Fibroblast of villous mesenchyme (primary cell): ENCODE results near the gene FRMD4A. TPM values are rescaled to one million over a fixed set of nuclear protein-coding genes. Genes with fewer than 3 reads are reported as not detected.

ENCODE experiments used
- DNase-seq: peaks from one replicate; pipeline ENCODE4 v3.0.0-alpha.2; 2010; ENCODE audit warnings: low read depth
- H3K4me3 ChIP-seq: 2 replicates; pipeline ENCODE4 v1.5.1; 2011; ENCODE audit warnings: low read depth, mild to moderate bottlenecking, low read length
- total RNA-seq: library from RNA; depleted of rRNA; stranded (reverse); fragments of >200 nt; gene quantifications from 2 replicates; pipeline ENCODE4 v1.2.3, GENCODE V29; 2012
- TF ChIP-seq, protein P1 (sequence below): IDR thresholded peaks from 2 replicates; pipeline ENCODE4 v1.5.1; 2012; ENCODE audit warnings: low read depth, mild to moderate bottlenecking, low read length; ENCODE audit not compliant: insufficient read depth

FRMD4A gene
- total RNA-seq, 1 donor, result 40.2 TPM

DNA sequence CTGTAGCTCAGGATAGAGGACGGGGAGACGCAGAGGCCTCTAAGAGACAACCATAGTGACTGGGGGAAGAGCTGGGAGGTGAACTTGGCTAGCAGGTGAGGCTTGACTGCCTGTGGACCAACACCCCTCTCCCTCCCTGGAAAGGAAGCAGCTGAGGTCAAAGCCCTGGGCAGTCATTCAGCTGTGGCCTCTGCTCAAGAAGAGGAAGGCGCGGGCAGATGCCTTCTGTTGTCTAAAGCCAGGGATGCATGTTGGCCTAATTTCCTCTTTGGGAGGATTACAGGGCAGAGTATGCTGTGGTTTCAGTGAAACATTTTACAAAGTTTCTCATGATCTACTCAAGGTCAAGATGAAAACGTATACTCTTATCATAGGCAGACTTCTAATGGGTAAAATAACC is 416.8 kb downstream of the FRMD4A start:
- no peak overlapping the region for H3K4me3 ChIP-seq
- no peak for DNase-seq
- TF ChIP-seq, protein P1, sequence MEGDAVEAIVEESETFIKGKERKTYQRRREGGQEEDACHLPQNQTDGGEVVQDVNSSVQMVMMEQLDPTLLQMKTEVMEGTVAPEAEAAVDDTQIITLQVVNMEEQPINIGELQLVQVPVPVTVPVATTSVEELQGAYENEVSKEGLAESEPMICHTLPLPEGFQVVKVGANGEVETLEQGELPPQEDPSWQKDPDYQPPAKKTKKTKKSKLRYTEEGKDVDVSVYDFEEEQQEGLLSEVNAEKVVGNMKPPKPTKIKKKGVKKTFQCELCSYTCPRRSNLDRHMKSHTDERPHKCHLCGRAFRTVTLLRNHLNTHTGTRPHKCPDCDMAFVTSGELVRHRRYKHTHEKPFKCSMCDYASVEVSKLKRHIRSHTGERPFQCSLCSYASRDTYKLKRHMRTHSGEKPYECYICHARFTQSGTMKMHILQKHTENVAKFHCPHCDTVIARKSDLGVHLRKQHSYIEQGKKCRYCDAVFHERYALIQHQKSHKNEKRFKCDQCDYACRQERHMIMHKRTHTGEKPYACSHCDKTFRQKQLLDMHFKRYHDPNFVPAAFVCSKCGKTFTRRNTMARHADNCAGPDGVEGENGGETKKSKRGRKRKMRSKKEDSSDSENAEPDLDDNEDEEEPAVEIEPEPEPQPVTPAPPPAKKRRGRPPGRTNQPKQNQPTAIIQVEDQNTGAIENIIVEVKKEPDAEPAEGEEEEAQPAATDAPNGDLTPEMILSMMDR, result no peak

DNA sequence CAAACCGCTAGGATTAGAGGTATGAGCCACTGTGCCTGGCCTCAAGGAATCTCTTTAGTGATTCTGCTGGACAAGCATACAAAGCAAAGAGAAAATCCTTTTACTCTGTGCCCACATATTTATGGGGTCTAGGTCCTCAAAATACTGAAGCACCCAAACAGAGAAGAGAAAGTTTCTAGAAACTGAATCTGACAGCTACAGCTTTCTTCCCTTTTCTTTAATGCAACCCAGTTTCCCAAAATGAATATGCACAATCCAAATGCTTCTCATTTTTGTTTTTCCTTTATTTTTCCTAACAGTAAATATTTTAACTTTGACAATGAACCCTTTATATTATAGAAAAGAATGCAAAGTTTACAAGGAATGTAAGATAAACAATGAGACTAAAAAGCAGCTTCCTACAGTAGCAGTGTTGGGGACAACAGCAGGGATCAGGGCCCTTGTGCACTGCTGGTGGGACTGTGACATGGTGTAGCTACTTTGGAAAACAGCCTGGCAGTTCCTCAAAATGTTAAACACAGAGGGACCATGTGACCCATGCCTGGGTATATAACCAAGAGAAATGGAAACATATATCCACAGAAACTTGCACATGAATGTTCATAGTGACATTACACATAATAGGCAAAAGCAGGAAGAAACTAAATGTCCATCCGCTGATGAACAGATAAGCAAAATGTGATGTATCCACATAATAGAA is 418.8 kb downstream of the FRMD4A start:
- TF ChIP-seq, protein P1, result no peak
- no peak for DNase-seq
- no peak overlapping the region for H3K4me3 ChIP-seq

DNA sequence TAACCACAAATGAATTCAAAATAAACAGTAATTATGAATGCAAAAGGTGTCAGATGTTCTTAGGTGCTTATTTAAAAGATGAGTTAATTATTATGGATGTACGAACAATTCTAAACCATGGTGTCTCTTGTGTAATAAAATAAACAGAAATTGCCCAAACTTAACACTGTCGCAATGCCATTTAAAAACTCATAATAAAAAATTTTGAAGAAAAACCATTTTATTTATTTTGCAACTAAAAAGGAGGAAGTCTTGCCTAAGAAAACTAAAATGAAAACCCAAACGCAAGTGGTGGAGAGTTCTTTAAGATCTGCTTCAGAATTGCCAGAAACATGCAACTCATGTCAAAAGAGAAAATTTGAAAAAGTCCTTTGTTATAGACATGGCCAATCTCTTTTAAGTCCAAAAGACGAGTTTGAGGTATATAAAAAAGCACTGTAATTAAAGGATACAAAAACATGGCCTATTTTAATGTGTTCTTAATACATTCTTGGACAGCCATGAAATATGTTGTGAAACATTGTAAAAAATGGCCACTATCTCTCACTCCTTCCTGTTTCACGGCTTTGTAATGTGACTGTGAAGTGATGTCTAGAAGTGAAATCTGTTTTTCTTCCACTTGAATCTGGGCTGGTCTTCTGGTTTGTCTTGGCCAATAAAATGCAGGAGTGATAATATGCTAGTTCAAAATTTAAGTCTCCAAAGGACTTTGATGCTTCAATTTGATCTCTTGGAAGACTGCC is 421.0 kb downstream of the FRMD4A start:
- H3K4me3 ChIP-seq, result no peak overlapping the region
- DNase-seq, result peak; percentile 34
- TF ChIP-seq, protein P1, result no peak

DNA sequence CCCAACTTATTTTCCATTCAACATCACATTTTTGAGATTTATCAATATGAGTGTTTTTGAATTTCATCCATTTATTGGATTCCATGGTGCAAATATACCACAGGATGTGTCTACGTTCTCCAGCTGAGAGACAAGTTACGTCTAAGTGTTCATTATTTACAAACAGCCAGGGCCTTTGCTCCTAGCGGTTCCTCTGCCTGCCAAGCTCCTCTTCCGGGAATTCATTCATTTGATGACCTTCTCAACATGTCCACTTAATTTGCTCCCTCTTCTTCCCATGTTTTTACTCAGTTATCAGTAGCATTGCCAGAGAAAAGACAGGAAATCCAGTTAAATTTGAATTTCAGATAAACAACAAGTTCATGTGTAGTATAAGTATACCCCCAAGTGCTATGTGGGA is 422.2 kb downstream of the FRMD4A start:
- no peak for DNase-seq
- no peak overlapping the region for H3K4me3 ChIP-seq
- TF ChIP-seq, protein P1, result no peak

GRCh38 chr10:13907570-13907969 is 423.2 kb downstream of the FRMD4A start:
- no peak for DNase-seq
- TF ChIP-seq, protein P1, result no peak
- no peak overlapping the region for H3K4me3 ChIP-seq

GRCh38 chr10:13905281-13905680 is 425.4 kb downstream of the FRMD4A start:
- TF ChIP-seq, protein P1, result no peak

More at GRCh38 chr10:13905281-13905680, 425.4 kb downstream of the FRMD4A start:
- no peak for DNase-seq
- H3K4me3 ChIP-seq, result no peak overlapping the region
